Testis (tissue), 3 donors: Measurements from ENCODE around the gene FAM181A. TPM values are rescaled to one million over a fixed set of nuclear protein-coding genes. Genes with fewer than 3 reads are reported as not detected.

Source experiments
- DNase-seq: peaks from one replicate; pipeline ENCODE4 v3.0.0-alpha.2; 2019
- H3K27ac ChIP-seq, 2 donors: fragments of 200-600 bp; sonication (generic); one replicate each; pipeline ENCODE4 v1.5.1; 2019
- H3K27me3 ChIP-seq: fragments of 200-600 bp; sonication (generic); one replicate; pipeline ENCODE4 v1.5.1; 2019
- H3K36me3 ChIP-seq: fragments of 200-600 bp; sonication (generic); one replicate; pipeline ENCODE4 v1.5.1; 2017; ENCODE audit warnings: low read depth; ENCODE audit errors: missing control alignments
- H3K4me1 ChIP-seq: fragments of 200-600 bp; sonication (generic); one replicate; pipeline ENCODE4 v1.5.1; 2019
- H3K4me3 ChIP-seq, 2 donors: fragments of 200-600 bp; sonication (generic); one replicate each; pipeline ENCODE4 v1.5.1; 2017 to 2019
- H3K9me3 ChIP-seq: fragments of 200-600 bp; sonication (generic); one replicate; pipeline ENCODE4 v1.5.1; 2017
- POLR2A ChIP-seq: fragments of 450-650 bp; IDR thresholded peaks from one replicate; pipeline ENCODE4 v1.6.1; 2017; ENCODE audit warnings: antibody characterized with exemption, mild to moderate bottlenecking, moderate library complexity
- WGBS, 2 donors: methylation state at CpG; one replicate each; pipeline ENCODE4 v1.1.5; 2018; 5-methylcytosine and 5-hydroxymethylcytosine counted together
- intact Hi-C: fragments of 100-400 bp; cut with DNase I; formaldehyde crosslinking; loops from one replicate; pipeline ENCODE4 v1.15.1; 2023; ENCODE audit warnings: low total_unique reads
- polyA plus RNA-seq: library from polyadenylated mRNA; stranded (reverse); fragments of 350-450 nt; fragmentation: Illumina TruSeq; extraction: RNeasy Lipid Tissue Mini Kit (QIAGEN cat#74804); gene quantifications from one replicate; pipeline ENCODE4 v1.2.3, GENCODE V29; 2014; ENCODE audit warnings: low read depth, low replicate concordance; ENCODE audit not compliant: insufficient read depth
- total RNA-seq, 2 donors: library from RNA; depleted of rRNA; stranded (reverse); fragments of >200 nt; gene quantifications; one replicate each; pipeline ENCODE4 v1.2.3, GENCODE V29; 2016
- TF ChIP-seq, protein P1 (sequence below), 3 experiments: fragments of 450-650 bp in 2 of 3; fragments of 200-600 bp in 1 of 3; sonication (generic) in 1 of 3; IDR thresholded peaks; one replicate each; pipeline ENCODE4 v1.5.1; 2016 to 2019; ENCODE audit warnings: antibody characterized with exemption in 3 of 3, mild to moderate bottlenecking in 2 of 3, moderate library complexity in 1 of 3

Gene FAM181A
- total and polyA plus RNA-seq, 3 donors from 2014 or later, result 12.7 to 48.5 (median 18.0) TPM

DNA sequence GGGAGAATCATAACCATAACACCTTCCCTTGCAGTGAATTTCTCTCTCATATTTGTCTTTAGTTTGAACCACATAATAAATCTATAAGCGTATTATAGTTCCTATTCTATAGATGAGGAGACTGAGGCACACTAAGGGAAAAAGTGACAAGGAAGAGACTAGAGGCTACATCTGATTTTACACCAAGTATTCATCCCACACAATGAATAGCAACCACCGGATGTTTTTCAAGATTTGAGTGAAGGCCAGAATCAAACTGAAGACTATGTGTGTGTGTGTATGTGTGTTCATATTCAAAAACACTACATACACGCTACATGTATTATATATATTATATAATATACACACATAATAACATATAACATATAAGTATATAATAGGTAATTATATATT is 44.5 kb downstream of the FAM181A start:
- intact Hi-C loops, result no loop called here
- H3K27ac ChIP-seq, result no peak overlapping the region
- H3K9me3 ChIP-seq, result no peaks in the 10 kb centered on the region
- no peak overlapping the region for H3K4me3 ChIP-seq
- TF ChIP-seq POLR2A, result no peak
- TF ChIP-seq, protein P1, sequence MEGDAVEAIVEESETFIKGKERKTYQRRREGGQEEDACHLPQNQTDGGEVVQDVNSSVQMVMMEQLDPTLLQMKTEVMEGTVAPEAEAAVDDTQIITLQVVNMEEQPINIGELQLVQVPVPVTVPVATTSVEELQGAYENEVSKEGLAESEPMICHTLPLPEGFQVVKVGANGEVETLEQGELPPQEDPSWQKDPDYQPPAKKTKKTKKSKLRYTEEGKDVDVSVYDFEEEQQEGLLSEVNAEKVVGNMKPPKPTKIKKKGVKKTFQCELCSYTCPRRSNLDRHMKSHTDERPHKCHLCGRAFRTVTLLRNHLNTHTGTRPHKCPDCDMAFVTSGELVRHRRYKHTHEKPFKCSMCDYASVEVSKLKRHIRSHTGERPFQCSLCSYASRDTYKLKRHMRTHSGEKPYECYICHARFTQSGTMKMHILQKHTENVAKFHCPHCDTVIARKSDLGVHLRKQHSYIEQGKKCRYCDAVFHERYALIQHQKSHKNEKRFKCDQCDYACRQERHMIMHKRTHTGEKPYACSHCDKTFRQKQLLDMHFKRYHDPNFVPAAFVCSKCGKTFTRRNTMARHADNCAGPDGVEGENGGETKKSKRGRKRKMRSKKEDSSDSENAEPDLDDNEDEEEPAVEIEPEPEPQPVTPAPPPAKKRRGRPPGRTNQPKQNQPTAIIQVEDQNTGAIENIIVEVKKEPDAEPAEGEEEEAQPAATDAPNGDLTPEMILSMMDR (IDR thresholded peaks at IDR 0.05), result no peak
- WGBS, 2 donors, result 85 to 89% methylated on average over 3 of the region's 3 CpGs
- no peak for DNase-seq
- H3K36me3 ChIP-seq, result no peaks in the 10 kb centered on the region
- no peaks in the 10 kb centered on the region for H3K27me3 ChIP-seq
- H3K4me1 ChIP-seq, result no peaks in the 10 kb centered on the region

DNA sequence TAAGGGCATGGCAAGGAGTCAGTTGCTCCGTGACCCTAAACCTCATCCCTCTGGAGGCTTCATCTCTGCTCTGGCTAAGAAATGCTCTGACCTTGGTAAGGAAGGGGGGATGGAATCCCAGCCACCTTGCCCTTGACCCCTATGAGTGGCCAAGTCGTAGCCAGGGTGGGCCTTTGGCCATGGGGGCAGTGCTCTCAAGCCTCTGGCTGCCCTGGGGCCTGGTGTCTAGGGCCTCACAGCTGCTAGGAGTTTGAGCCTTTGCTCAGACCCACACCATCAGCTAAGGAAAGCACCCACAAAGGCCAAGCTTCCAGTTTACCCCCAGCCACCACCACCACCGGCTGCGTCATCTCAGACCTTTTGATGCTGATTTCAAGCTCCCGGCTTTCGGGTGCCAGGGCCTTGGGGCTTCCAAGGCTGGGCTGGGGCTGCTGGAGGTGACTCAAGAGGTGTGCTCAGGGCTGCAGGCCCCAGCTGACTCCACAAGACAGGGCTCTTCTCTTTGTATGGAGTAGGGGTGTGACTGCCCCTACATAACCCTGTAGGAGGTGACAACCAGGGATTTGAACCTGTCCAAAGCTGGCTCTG is 45.6 kb downstream of the FAM181A start:
- no peak for TF ChIP-seq POLR2A
- TF ChIP-seq, protein P1 (IDR thresholded peaks at IDR 0.05), result no peak
- intact Hi-C loops, result no loop called here
- Histone ChIP-seq H3K4me1 (no peaks in the 10 kb centered on the region), H3K36me3 (no peaks in the 10 kb centered on the region), H3K4me3 (no peak overlapping the region), H3K27me3 (no peaks in the 10 kb centered on the region), H3K9me3 (no peaks in the 10 kb centered on the region), H3K27ac (no peak overlapping the region)
- no peak for DNase-seq
- 88 to 91% methylated on average over 4 to 6 of the region's 6 CpGs for WGBS, 2 donors

DNA sequence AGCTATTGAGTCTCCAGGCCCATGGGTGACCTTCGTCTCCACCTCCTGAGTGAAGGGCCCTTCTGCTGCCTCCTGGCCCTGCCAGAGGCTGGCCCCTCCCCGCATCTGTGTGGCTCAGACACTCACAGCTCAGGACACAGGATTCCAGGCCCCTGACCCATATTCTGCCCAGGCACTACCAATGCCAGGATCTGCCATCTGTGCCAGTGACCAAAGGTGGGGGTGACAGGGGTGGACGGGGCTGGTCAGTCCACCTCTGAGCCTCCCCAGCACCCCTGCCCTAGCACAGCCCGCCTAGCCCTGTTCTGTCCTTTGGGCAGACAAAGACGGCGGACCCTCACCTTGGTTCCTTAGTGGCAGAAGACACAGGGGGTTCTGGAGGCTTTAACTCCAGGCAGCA is 46.5 kb downstream of the FAM181A start:
- DNase-seq, result no peak
- H3K36me3 ChIP-seq, result no peaks in the 10 kb centered on the region
- H3K4me1 ChIP-seq, result no peaks in the 10 kb centered on the region
- H3K27me3 ChIP-seq, result no peaks in the 10 kb centered on the region
- intact Hi-C loops, result no loop called here
- no peak overlapping the region for H3K27ac ChIP-seq
- TF ChIP-seq, protein P1 (IDR thresholded peaks at IDR 0.05), result no peak
- TF ChIP-seq POLR2A, result no peak
- H3K9me3 ChIP-seq, result no peaks in the 10 kb centered on the region
- no peak overlapping the region for H3K4me3 ChIP-seq
- WGBS, 2 donors, result 90 to 100% methylated on average over 1 to 6 of the region's 6 CpGs

- no peak overlapping the region for H3K4me3 ChIP-seq
- H3K9me3 ChIP-seq, result no peaks in the 10 kb centered on the region
- H3K27ac ChIP-seq, result no peak overlapping the region
- 86 to 95% methylated on average over 5 to 6 of the region's 6 CpGs for WGBS, 2 donors
- DNase-seq, result no peak
- H3K27me3 ChIP-seq, result no peaks in the 10 kb centered on the region
- intact Hi-C loops, result no loop called here
- no peaks in the 10 kb centered on the region for H3K36me3 ChIP-seq
- no peaks in the 10 kb centered on the region for H3K4me1 ChIP-seq
- no peak for TF ChIP-seq POLR2A
- TF ChIP-seq, protein P1 (IDR thresholded peaks at IDR 0.05), result no peak
Measured at GRCh38 chr14:93974299-93974698, 47.2 kb downstream of the FAM181A start.

- no peak for DNase-seq
- H3K27ac ChIP-seq, result no peak overlapping the region
- no peaks in the 10 kb centered on the region for H3K4me1 ChIP-seq
- no peaks in the 10 kb centered on the region for H3K36me3 ChIP-seq
- no peaks in the 10 kb centered on the region for H3K27me3 ChIP-seq
- intact Hi-C loops, result no loop called here
- no peak overlapping the region for H3K4me3 ChIP-seq
- WGBS, 2 donors, result 94 to 100% methylated on average over 4 to 12 of the region's 12 CpGs
- no peak for TF ChIP-seq POLR2A
- TF ChIP-seq, protein P1 (IDR thresholded peaks at IDR 0.05), result no peak
- H3K9me3 ChIP-seq, result no peaks in the 10 kb centered on the region
Measured at GRCh38 chr14:93974833-93975232, 47.7 kb downstream of the FAM181A start.
